ENCODE data around the gene CLASP1.

DNA sequence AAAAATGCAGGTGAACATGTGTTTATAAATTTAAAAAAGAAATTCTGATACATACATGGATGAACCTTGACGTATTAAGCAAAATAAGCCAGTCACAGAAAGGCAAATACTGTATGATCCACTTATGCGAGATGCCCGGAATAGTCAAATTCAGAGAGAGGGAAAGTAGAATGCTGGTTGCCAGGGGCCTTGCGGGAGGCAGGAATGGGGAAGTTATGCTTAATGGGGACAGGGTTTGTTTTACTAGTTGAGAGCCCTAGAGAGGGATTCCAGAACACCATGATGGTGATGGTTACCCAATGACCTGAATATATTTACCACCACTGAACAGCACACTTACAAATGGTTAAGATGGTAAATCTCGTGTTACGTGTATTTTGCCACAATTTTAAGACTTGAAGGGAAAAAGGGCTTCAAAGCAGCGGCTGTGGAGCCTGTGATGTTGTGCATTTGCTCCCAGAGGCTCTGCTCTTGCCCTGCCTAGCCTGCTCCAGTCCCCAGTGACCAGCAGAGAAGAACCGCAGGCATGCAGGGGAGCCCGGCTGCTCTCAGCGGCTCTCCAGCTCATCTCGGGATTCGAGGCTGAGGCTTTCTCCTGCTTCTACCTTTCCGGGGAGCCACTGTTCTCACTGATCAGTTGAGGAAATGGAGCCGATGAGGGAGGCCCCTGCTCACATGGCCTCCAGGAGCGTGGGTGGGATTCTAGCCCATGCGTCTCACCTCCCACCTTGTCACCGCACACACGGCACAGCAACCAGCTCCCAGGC, 312.6 kb downstream of the CLASP1 start:
- TF ChIP-seq EZH2 (IDR thresholded peaks at IDR 0.05; ENCODE audit: borderline replicate concordance, low read length) = no peak
- TF ChIP-seq, protein P1, sequence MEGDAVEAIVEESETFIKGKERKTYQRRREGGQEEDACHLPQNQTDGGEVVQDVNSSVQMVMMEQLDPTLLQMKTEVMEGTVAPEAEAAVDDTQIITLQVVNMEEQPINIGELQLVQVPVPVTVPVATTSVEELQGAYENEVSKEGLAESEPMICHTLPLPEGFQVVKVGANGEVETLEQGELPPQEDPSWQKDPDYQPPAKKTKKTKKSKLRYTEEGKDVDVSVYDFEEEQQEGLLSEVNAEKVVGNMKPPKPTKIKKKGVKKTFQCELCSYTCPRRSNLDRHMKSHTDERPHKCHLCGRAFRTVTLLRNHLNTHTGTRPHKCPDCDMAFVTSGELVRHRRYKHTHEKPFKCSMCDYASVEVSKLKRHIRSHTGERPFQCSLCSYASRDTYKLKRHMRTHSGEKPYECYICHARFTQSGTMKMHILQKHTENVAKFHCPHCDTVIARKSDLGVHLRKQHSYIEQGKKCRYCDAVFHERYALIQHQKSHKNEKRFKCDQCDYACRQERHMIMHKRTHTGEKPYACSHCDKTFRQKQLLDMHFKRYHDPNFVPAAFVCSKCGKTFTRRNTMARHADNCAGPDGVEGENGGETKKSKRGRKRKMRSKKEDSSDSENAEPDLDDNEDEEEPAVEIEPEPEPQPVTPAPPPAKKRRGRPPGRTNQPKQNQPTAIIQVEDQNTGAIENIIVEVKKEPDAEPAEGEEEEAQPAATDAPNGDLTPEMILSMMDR (IDR thresholded peaks at IDR 0.05; ENCODE audit: low read length) = no peak

All from OCI-LY1 (cell line).